Measurements from ENCODE around the gene SPAAR.
"Not testable (repeated sequence)": the region's sequence is repeated elsewhere in the genome, so short reads cannot be mapped to it uniquely, and the experiment has no call there.

SPAAR gene

GRCh38 chr9:35909274-35909673 is at the start of gene SPAAR:
TSS of gene SPAAR (plus strand) at chr9:35909490. CDS start at chr9:35910464, 974 bp downstream.
- DNase-seq = no peak

DNA sequence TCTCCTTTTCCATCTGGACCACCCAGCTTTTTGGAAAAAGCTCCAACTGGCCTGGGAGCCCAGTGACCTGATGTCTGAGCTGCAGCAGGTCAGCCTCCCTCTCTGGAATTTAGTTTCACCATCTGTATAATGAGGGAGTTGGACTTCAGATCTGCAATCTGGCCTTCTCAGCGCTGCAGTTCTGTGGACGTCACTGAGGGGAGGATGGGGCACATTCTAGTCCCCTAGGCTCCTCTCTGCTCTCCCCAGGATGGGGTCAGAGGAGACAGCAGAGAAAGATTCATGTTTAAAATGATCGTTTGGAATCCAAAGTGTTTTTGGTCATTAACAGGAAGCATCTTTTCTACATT is 49.3 kb upstream of the SPAAR start:
- no peak for DNase-seq

DNA sequence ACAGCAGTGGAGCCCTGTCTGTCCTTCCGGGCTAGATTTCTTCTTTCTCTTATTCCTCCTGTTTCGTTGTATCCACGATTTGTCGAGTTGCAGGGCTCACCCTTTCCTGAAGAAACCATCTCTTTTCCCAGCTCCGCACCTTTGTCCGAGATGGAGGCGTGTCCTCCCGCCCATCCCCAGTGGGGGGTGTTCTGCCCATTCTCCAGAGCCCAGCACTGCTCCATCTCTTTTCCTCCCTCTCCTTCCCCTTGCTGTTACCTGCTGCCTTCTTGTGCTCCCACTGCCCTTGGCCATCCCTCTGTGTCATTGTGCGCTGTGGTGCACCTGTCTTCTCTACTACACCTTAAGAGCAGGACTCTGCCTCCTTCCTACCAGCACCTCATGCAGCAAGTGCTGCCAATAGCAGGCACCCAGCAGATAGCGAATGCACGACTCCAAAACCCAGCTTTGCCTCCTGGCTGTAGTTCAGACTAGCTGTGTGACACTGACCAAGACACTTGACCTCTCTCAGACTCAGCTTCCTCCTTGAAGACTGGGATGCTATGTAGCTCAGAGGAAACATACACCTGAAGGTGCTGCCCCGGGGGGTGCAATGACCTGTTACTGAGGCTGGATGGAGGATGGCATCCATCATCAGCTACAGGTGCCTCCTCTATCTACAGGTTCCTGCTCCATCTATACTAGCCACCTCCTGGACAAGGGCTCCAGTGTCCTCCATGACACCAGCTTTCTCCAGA is 48.0 kb upstream of the SPAAR start:
- DNase-seq = no peak

DNA sequence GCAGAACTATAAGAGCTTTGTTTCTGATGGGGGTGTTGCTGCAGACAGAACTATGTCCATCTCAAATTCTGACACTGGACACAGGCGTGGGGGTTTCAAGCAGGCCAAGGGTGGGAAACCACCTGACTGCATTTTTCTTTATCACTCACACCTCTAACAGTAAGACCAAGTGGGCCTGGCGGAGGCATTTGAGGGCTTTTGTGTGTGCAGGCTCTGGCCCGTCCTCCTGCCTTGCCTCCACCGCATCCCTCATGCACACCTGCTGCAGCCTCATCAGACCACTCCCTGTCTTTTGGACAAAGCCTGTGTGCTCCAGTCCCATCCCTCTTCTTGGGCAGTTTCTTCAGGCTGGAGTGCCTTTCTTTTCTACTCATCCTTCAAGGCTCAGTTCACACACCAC is 47.0 kb upstream of the SPAAR start:
- DNase-seq = no peak

DNA sequence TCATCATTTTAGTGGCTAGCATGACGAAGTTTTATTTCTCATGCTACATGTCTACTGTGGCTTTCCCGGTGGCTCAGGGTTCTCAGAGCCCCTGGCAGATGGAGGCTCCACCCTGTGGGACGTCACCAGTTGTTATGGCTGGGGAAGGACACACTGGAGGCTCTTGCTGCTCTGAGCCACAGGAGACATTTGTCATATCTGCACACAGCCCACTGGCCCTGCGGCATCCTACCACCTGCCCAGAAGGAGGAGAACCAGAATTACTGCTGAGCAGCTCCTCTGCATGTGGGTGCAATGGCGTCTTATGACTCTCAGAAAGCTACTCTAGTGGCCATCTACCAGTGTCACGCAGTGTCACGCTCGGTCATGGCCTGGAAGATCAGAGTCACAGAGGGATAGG is 45.7 kb upstream of the SPAAR start:
- DNase-seq = no peak

- no peak for DNase-seq
Observed at GRCh38 chr9:35864695-35865255, 44.5 kb upstream of the SPAAR start.

DNA sequence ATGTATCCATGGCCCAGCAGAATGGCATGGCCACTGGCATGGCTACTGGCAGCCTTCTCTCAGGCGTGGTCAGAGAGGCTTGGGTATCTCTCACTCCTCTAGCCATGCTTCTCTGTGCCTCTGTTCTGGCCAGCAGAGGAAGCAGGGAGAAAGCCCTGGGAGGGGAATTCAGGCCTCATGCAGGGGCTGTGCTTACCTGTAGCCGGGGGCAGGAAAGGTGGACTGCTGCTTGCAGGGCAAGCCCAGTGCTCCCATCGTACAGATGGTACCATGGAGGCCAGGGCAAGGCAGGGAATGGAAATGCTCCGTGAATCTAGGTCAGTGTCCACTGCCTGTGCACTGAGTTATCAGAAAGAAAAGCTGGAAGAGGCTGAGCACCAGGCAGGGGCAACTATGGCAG is 41.8 kb upstream of the SPAAR start:
- DNase-seq = no peak

DNA sequence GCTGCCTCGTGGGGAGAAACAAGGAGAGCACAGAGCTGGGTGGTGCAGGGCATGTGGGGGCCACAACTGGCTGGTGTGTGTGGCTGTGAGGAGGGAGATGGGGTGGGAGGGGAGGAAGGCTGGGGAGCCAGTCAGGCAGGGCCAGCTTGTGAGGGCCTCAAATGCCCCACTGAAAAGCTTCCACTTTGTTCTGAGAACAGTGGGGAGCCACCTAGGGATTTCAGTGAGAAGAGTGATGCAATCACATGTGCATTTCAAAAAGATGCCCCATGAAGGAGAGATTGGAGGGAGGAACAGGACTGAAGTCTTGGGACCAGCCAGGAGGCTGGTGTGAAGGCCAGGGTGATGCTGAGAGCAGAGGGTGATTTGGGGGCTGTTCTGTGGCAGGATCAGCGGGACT is 40.4 kb upstream of the SPAAR start:
- no peak for DNase-seq

DNA sequence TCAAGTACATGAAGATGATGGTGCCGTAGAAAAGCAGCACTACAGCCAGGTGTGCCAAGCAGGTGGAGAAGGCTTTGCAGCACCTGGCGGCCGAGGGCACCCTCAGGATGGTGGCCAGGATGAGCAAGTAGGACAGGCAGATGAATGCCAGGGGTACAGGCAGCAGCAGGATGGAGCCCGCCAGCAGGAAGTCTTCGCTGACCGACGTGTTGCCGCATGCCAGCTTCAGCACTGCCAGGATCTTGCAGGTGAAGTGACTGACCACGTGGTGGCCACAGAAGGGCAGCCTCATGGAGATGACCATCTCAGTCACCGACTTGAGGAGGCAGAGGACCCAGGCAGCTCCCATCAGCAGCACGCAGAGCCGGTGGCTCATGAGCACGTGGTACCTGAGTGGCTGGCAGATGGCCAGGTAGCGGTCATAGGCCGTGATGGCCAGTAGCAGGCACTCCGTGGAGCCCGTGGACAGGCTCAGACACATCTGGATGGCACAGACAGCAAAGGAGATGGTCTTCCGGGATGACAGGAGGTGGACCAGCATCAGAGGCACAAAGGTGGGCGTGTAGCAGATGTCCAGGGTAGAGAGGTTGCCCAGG is 39.6 kb upstream of the SPAAR start:
- DNase-seq = no peak

GRCh38 chr9:35870351-35870923 is 38.9 kb upstream of the SPAAR start, which contains the start of gene OR13J1:
TSS of gene OR13J1 (minus strand) at chr9:35870401. CDS start at chr9:35870401, 0 bp downstream.
- no peak for DNase-seq

- no peak for DNase-seq
Observed at GRCh38 chr9:35871545-35871944, 37.7 kb upstream of the SPAAR start.

- no peak for DNase-seq
Observed at GRCh38 chr9:35872505-35872904, 36.8 kb upstream of the SPAAR start.

GRCh38 chr9:35882263-35882848 is 26.9 kb upstream of the SPAAR start:
- DNase-seq = peak; percentile 27

GRCh38 chr9:35882996-35883395 is 26.3 kb upstream of the SPAAR start:
- no peak for DNase-seq

DNA sequence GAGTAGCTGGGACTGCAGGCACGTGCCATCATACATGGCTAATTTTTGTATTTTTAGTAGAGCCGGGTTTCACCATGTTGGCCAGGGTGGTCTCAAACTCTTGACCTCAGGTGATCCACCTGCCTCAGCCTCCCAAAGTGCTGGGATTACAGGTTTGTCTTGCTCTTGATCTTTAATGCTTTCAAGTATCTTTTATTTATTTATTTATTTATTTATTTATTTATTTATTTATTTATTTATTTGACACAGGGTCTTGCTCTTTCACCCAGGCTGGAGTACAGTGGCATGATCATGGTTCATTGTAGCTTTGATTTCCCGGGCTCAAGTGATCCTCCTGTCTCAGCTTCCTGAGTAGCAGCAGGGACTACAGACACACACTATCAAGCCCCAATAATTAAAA is 24.4 kb upstream of the SPAAR start:
- not testable (repeated sequence) for DNase-seq

DNA sequence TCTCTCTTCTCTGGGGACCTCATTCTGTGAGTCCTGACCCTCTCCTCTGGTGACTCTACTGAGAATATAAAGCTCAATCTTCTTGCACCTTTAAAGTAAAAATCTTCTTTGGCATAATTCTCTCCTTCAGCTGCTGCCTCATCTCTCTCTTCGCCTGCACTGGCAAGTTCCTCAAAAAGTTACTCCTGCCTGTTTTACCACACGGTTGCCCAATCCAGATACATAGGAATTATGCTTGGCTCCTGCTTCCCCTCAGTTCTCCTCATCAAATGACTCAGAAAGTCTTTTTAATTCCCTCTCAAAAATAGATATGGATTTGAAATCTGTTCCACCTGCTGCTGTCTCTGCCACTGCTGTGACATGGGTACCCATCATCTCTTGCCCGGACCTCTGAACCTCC is 17.6 kb upstream of the SPAAR start:
- DNase-seq = no peak

GRCh38 chr9:35892051-35892450 is 17.2 kb upstream of the SPAAR start:
- DNase-seq = no peak

GRCh38 chr9:35896570-35896969 is 12.7 kb upstream of the SPAAR start:
- DNase-seq = no peak

GRCh38 chr9:35897376-35898099 is 11.8 kb upstream of the SPAAR start:
- not testable (repeated sequence) for DNase-seq

DNA sequence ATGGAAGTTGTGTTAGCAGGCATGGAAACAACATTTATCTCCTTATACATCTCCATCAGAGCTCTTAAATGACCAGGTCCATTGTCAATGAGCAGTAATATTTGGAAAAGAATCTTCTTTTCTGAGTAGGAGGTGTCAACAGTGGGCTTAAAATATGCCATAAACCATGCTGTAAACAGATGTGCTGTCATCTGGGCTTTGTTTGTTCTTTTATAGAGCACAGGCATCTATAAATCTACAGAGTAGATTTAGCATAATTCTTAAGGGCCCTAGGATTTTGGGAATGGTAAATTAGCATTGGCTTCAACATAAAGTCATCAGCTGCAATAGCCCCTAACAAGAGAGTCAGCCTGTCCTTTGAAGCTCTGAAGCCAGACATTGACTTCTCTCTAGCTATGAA is 11.0 kb upstream of the SPAAR start:
- no peak for DNase-seq

- no peak for DNase-seq
Observed at GRCh38 chr9:35899021-35899420, 10.3 kb upstream of the SPAAR start.

- DNase-seq = peak; percentile 6
Observed at GRCh38 chr9:35903049-35903448, 6.2 kb upstream of the SPAAR start.

- DNase-seq = no peak
Observed at GRCh38 chr9:35904338-35904737, 5.0 kb upstream of the SPAAR start.
